Hepatocyte (in vitro differentiated cells): ENCODE data around the gene DUSP2.

ENCODE experiments used
- CTCF ChIP-seq: fragments of 200-600 bp; sonication (generic); IDR thresholded peaks from 2 replicates; pipeline ENCODE4 v1.5.1; 2016; ENCODE audit warnings: antibody characterized with exemption, mild to moderate bottlenecking; ENCODE audit not compliant: poor library complexity
- EZH2phosphoT487 ChIP-seq: fragments of 200-600 bp; sonication (generic); IDR thresholded peaks from one replicate; pipeline ENCODE4 v1.6.1; 2018; ENCODE audit warnings: antibody characterized with exemption, mild to moderate bottlenecking, low read depth, moderate library complexity; ENCODE audit not compliant: unreplicated experiment, severe bottlenecking

- TF ChIP-seq CTCF (no peak), EZH2phosphoT487 (no peak)
Observed at GRCh38 chr2:96180521-96180920, 35.3 kb upstream of the DUSP2 start.
